ENCODE measurements around the gene TBC1D22A. TPM values are rescaled to one million over a fixed set of nuclear protein-coding genes. Genes with fewer than 3 reads are reported as not detected.
A peak's percentile ranks its signal among the peaks of the same experiment; 100 is the strongest.

TBC1D22A gene
- total and polyA plus RNA-seq, 2 experiments from 2014 or later, result 15.3 to 19.8 TPM

- Histone ChIP-seq H3K36me3 (replicated peaks; ENCODE audit: insufficient read depth, low read depth) (no peaks in the 10 kb centered on the region), H3K9me3 (ENCODE audit: low read depth) (no peaks in the 10 kb centered on the region), H4K20me1 (ENCODE audit: insufficient read depth, poor library complexity, severe bottlenecking) (no peaks in the 10 kb centered on the region), H3K27me3 (no peaks in the 10 kb centered on the region), H3K4me2 (no peak overlapping the region), H3K4me1 (ENCODE audit: insufficient read depth) (peaks cover 45% of the 10 kb centered on the region), H3K4me3 (no peak overlapping the region), H3K27ac (peak overlapping the region; percentile 82), H3K79me2 (peaks cover 13% of the 10 kb centered on the region), H3K9me2 (replicated peaks; ENCODE audit: insufficient read depth) (no peaks in the 10 kb centered on the region), H2AFZ (no peak overlapping the region)
- peak; percentile 66 for DNase-seq (ENCODE audit: low spot score)
- WGBS (ENCODE audit: low lambda C conversion rate, missing lambda C conversion rate), result 74% methylated on average over 6 of the region's 6 CpGs
- TF ChIP-seq CTCF (IDR thresholded peaks at IDR 0.05; ENCODE audit: poor library complexity), result no peak
- TF ChIP-seq EZH2 (IDR thresholded peaks at IDR 0.05; ENCODE audit: borderline replicate concordance), result no peak
- TF ChIP-seq EZH2phosphoT487 (IDR thresholded peaks at IDR 0.05; ENCODE audit: low read depth, severe bottlenecking, unreplicated experiment), result no peak
These were observed 17.9 kb upstream of the TBC1D22A start for GRCh38 chr22:46744581-46744980.

GRCh38 chr22:46746192-46746591 lies 16.3 kb upstream of the TBC1D22A start:
- TF ChIP-seq CTCF (IDR thresholded peaks at IDR 0.05; ENCODE audit: poor library complexity), result no peak
- no peak for TF ChIP-seq EZH2phosphoT487 (IDR thresholded peaks at IDR 0.05; ENCODE audit: low read depth, severe bottlenecking, unreplicated experiment)
- TF ChIP-seq EZH2 (IDR thresholded peaks at IDR 0.05; ENCODE audit: borderline replicate concordance), result no peak
- H3K4me3 ChIP-seq, result no peak overlapping the region
- H3K27ac ChIP-seq, result no peak overlapping the region
- H4K20me1 ChIP-seq (ENCODE audit: insufficient read depth, poor library complexity, severe bottlenecking), result no peaks in the 10 kb centered on the region
- DNase-seq (ENCODE audit: low spot score), result no peak
- no peaks in the 10 kb centered on the region for H3K9me2 ChIP-seq (replicated peaks; ENCODE audit: insufficient read depth)
- H3K79me2 ChIP-seq, result no peaks in the 10 kb centered on the region
- H3K4me1 ChIP-seq (ENCODE audit: insufficient read depth), result peaks cover 47% of the 10 kb centered on the region
- no peaks in the 10 kb centered on the region for H3K36me3 ChIP-seq (replicated peaks; ENCODE audit: insufficient read depth, low read depth)
- H3K27me3 ChIP-seq, result no peaks in the 10 kb centered on the region
- no peaks in the 10 kb centered on the region for H3K9me3 ChIP-seq (ENCODE audit: low read depth)
- H3K4me2 ChIP-seq, result no peak overlapping the region
- WGBS (ENCODE audit: low lambda C conversion rate, missing lambda C conversion rate), result 79% methylated on average over 5 of the region's 5 CpGs
- H2AFZ ChIP-seq, result no peak overlapping the region

GRCh38 chr22:46746620-46747019 lies 15.8 kb upstream of the TBC1D22A start:
- no peak overlapping the region for H3K27ac ChIP-seq
- H3K4me1 ChIP-seq (ENCODE audit: insufficient read depth), result peaks cover 43% of the 10 kb centered on the region
- H3K4me3 ChIP-seq, result no peak overlapping the region
- H3K9me2 ChIP-seq (replicated peaks; ENCODE audit: insufficient read depth), result no peaks in the 10 kb centered on the region
- no peak overlapping the region for H3K4me2 ChIP-seq
- H2AFZ ChIP-seq, result no peak overlapping the region
- H3K27me3 ChIP-seq, result no peaks in the 10 kb centered on the region
- no peak for DNase-seq (ENCODE audit: low spot score)
- no peaks in the 10 kb centered on the region for H4K20me1 ChIP-seq (ENCODE audit: insufficient read depth, poor library complexity, severe bottlenecking)
- no peaks in the 10 kb centered on the region for H3K79me2 ChIP-seq
- H3K36me3 ChIP-seq (replicated peaks; ENCODE audit: insufficient read depth, low read depth), result no peaks in the 10 kb centered on the region
- TF ChIP-seq EZH2phosphoT487 (IDR thresholded peaks at IDR 0.05; ENCODE audit: low read depth, severe bottlenecking, unreplicated experiment) (no peak), CTCF (IDR thresholded peaks at IDR 0.05; ENCODE audit: poor library complexity) (no peak), EZH2 (IDR thresholded peaks at IDR 0.05; ENCODE audit: borderline replicate concordance) (no peak)
- 83% methylated on average over 11 of the region's 11 CpGs for WGBS (ENCODE audit: low lambda C conversion rate, missing lambda C conversion rate)
- no peaks in the 10 kb centered on the region for H3K9me3 ChIP-seq (ENCODE audit: low read depth)

GRCh38 chr22:46747646-46748045 lies 14.8 kb upstream of the TBC1D22A start:
- peaks cover 33% of the 10 kb centered on the region for H3K4me1 ChIP-seq (ENCODE audit: insufficient read depth)

More at GRCh38 chr22:46747646-46748045, 14.8 kb upstream of the TBC1D22A start:
- no peak for DNase-seq (ENCODE audit: low spot score)
- Histone ChIP-seq H3K79me2 (no peaks in the 10 kb centered on the region), H3K4me3 (no peak overlapping the region), H4K20me1 (ENCODE audit: insufficient read depth, poor library complexity, severe bottlenecking) (no peaks in the 10 kb centered on the region), H3K36me3 (replicated peaks; ENCODE audit: insufficient read depth, low read depth) (no peaks in the 10 kb centered on the region), H3K9me2 (replicated peaks; ENCODE audit: insufficient read depth) (no peaks in the 10 kb centered on the region), H2AFZ (no peak overlapping the region), H3K27me3 (no peaks in the 10 kb centered on the region), H3K27ac (no peak overlapping the region), H3K4me2 (no peak overlapping the region), H3K9me3 (ENCODE audit: low read depth) (no peaks in the 10 kb centered on the region)
- WGBS (ENCODE audit: low lambda C conversion rate, missing lambda C conversion rate), result 87% methylated on average over 8 of the region's 8 CpGs
- TF ChIP-seq EZH2 (IDR thresholded peaks at IDR 0.05; ENCODE audit: borderline replicate concordance), result no peak
- no peak for TF ChIP-seq CTCF (IDR thresholded peaks at IDR 0.05; ENCODE audit: poor library complexity)
